Activated CD4-positive, alpha-beta T cell treated with anti-CD3 and anti-CD28 coated beads for 4 hours (primary cell): Measurements from ENCODE around the gene YBX2.

Experiments used
- DNase-seq, 2 donors: peaks; one replicate each; pipeline ENCODE4 v3.0.0-alpha.2; 2020

The YBX2 gene

GRCh38 chr17:7322520-7323194 is 28.2 kb upstream of the YBX2 start:
- DNase-seq, result no peak

- no peak for DNase-seq
These were observed 27.0 kb upstream of the YBX2 start for GRCh38 chr17:7321466-7321865.

GRCh38 chr17:7318121-7318860 is 23.9 kb upstream of the YBX2 start:
- DNase-seq, result no peak

- no peak for DNase-seq
These were observed 22.8 kb upstream of the YBX2 start for GRCh38 chr17:7317161-7317803.

- no peak for DNase-seq
These were observed 21.3 kb upstream of the YBX2 start for GRCh38 chr17:7315570-7316235.

GRCh38 chr17:7314719-7315569 is 20.5 kb upstream of the YBX2 start, which contains the start of gene GPS2:
GPS2 (minus strand) TSS chr17:7315360; CDS start chr17:7315052, 308 bp downstream.
- DNase-seq, result peak; percentile 90 to 91

GRCh38 chr17:7313890-7314718 is 19.7 kb upstream of the YBX2 start:
- DNase-seq, result no peak

GRCh38 chr17:7313088-7313889 is 18.9 kb upstream of the YBX2 start:
- DNase-seq, result no peak

- DNase-seq, result no peak
These were observed 18.1 kb upstream of the YBX2 start for GRCh38 chr17:7312432-7313087.

GRCh38 chr17:7311110-7311705 is 16.8 kb upstream of the YBX2 start:
- no peak for DNase-seq

GRCh38 chr17:7309628-7310027 is 15.2 kb upstream of the YBX2 start:
- no peak for DNase-seq

GRCh38 chr17:7308625-7309433 is 14.4 kb upstream of the YBX2 start:
- peak; percentile 88 to 91 for DNase-seq

- peak; percentile 44 to 53 for DNase-seq
These were observed 13.5 kb upstream of the YBX2 start for GRCh38 chr17:7307686-7308624.

- peak; percentile 100 for DNase-seq
These were observed 12.7 kb upstream of the YBX2 start, which contains the start of gene EIF5A for GRCh38 chr17:7306911-7307685. EIF5A (plus strand) TSS chr17:7307628; CDS start chr17:7309636, 2,008 bp downstream.

- DNase-seq, result no peak
These were observed 9.7 kb upstream of the YBX2 start for GRCh38 chr17:7304179-7304578.

GRCh38 chr17:7296189-7296861 is 1.9 kb upstream of the YBX2 start:
- peak; percentile 57 to 67 for DNase-seq
